ENCODE data around the gene HMX1. TPM values are rescaled to one million over a fixed set of nuclear protein-coding genes. Genes with fewer than 3 reads are reported as not detected.

The HMX1 gene
- not detected for total RNA-seq

DNA sequence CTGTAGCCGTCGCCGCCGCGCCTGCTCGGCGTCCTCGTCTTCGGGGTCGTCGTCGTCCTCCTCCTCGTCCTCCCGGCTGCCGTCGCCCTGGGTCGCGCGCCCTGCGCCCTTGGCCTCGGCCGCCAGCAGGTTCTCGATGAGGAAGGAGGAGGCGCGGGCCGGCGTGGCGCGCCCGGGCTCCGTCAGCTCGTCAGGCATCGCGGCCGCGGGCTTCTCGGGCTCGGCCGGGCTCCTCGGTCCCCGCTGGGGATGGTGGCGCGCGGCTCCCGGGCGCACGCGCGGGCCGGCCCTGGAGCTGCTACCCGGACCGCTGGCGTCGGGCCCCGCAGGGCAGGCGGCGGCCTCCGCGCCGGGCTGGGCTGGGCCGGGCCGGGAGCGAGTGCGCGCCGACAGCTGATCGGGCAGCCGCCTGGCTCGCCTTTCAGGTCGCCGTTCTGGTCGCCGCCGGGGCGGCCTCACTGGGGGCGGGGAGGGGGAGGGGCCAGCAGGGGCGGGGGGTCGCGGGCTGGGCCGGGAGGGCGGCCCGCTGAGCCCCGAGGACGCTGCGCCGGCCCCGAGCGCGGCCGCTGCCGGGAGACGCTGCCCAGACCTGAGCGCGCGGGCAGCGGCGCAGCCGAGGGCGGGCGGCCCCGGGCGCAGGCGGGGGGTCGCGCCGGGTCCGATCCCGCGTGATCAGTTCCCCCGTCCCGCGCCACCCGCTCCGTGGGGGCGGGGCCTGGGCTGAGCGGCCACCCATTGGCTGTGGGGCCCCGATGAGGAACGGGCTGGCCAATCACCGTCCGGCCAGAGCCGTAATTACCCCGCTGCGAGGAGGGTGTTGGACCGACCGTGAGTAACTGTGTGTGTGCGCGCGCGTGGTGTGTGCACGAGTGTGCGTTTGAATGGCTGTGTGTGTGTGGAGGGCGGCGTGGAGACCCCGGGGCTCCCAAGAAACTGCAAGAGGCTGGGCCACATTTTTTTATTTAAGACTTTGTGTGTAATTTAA is at the start of gene HMX1:
Gene HMX1 (minus strand): TSS at position 423 of the 985 bp plus-strand sequence. CDS start 225 bp downstream, at position 198.
- TF ChIP-seq, protein P1, sequence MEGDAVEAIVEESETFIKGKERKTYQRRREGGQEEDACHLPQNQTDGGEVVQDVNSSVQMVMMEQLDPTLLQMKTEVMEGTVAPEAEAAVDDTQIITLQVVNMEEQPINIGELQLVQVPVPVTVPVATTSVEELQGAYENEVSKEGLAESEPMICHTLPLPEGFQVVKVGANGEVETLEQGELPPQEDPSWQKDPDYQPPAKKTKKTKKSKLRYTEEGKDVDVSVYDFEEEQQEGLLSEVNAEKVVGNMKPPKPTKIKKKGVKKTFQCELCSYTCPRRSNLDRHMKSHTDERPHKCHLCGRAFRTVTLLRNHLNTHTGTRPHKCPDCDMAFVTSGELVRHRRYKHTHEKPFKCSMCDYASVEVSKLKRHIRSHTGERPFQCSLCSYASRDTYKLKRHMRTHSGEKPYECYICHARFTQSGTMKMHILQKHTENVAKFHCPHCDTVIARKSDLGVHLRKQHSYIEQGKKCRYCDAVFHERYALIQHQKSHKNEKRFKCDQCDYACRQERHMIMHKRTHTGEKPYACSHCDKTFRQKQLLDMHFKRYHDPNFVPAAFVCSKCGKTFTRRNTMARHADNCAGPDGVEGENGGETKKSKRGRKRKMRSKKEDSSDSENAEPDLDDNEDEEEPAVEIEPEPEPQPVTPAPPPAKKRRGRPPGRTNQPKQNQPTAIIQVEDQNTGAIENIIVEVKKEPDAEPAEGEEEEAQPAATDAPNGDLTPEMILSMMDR (IDR thresholded peaks at IDR 0.05): no peak
- no peak within 1 kb of the TSS for H3K4me3 ChIP-seq
- intact Hi-C loops (cut with DNase I): no loop called here

DNA sequence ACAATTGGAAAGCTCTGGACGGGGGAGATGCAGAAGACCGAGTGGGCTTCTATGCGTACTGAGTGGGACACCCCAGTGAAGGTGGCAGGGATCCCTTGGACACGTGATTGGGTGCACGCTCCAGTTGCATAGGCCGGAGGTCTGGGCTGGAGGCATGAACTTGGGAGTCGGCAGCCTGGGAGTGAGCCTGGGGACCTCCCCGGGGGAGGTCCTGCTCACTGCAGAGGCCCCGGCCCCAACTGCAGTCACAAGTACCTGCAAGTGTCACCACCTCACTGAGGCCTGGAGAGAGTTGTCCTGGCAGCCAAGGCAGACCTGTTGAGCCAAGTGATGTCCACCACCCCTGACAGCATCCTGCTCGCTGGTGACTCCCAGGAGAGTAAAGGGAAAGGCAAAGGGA is 49.3 kb upstream of the HMX1 start:
- TF ChIP-seq, protein P1 (IDR thresholded peaks at IDR 0.05): no peak
- DNase-seq: peak; percentile 12
- Histone ChIP-seq H3K9me3 (no peaks in the 10 kb centered on the region), H3K36me3 (no peaks in the 10 kb centered on the region), H3K27me3 (no peaks in the 10 kb centered on the region), H3K4me1 (no peaks in the 10 kb centered on the region), H3K27ac (no peak overlapping the region), H3K9ac (ENCODE audit: low read depth in 2 of 2, low read length in 2 of 2) (no peak overlapping the region), H3K4me3 (no peak overlapping the region)
- intact Hi-C loops (cut with DNase I): no loop called here

More for the DNA sequence above, at the start of gene HMX1:
- Histone ChIP-seq H3K36me3 (no peaks in the 10 kb centered on the region), H3K27me3 (peaks cover 58% of the 10 kb centered on the region), H3K9ac (ENCODE audit: low read depth in 2 of 2, low read length in 2 of 2) (no peak within 1 kb of the TSS), H3K27ac (no peak within 1 kb of the TSS), H3K4me1 (no peaks in the 10 kb centered on the region), H3K9me3 (no peaks in the 10 kb centered on the region)
- DNase-seq: no peak

DNA sequence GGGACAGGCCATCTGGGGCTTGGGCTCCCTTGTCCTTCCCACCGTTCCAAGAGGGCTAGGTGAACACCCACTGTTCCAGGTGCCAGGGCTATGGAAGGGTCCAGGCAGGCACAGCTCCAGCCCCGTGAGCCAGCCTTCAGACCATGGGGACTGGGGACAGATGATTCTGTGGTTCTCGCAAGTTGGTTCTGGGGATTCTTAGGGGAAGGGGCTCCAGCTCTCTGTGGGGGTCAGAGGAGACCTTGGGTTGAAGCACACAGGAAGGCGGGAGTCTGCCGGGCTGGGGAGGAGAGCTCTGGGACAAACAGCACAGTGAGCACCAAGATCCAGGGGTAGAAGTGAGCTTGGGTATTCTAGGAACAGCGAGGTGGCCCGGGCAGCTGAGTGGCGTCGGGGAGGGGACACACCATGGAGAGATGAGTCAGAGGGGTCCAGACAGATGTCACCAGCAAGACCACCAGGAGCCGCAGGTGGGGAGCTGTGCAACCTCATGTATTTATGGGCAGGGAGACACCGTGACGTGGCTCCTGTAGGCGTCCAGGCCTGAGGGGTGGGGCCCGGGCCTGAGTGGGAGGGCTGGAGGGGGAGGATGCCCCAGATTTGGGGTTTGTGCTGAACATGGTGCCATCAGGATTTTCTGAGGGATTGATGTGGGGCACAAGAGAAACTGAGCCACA is 48.8 kb upstream of the HMX1 start:
- H3K27me3 ChIP-seq: no peaks in the 10 kb centered on the region
- H3K36me3 ChIP-seq: no peaks in the 10 kb centered on the region
- no peaks in the 10 kb centered on the region for H3K4me1 ChIP-seq
- no peaks in the 10 kb centered on the region for H3K9me3 ChIP-seq
- no peak overlapping the region for H3K9ac ChIP-seq (ENCODE audit: low read depth in 2 of 2, low read length in 2 of 2)
- TF ChIP-seq, protein P1 (IDR thresholded peaks at IDR 0.05): no peak
- intact Hi-C loops (cut with DNase I): no loop called here
- peak; percentile 6 for DNase-seq
- no peak overlapping the region for H3K27ac ChIP-seq
- no peak overlapping the region for H3K4me3 ChIP-seq

DNA sequence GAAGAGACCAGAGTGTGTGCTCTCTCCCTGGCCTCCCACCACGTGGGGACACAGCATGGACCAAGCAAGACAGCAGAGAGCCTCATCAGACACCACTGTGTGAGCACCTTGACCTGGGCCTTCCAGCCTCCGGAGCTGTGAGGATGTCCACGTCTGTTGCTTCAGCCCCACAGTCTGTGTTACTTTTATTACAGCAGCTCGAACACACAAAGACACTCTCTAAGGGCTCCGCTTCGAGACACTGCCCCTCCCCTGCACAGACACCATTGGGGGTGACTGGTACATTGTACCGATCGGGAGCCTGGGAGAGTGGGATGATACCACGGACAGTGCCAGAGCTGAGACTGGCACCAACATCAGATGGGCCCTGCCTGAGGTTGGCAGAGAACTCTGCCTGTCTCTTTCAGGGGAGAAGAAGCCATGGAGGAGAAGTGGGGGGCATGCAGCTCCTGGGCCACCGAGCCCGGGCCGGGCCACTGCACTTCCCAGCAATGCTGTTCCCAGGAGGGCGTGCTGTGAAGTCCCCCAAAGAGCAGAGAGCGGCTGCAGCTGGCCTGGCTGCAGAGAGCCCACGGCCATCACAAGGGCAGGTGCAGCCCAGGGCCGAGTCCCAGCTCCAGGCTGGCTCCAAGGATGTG is 48.1 kb upstream of the HMX1 start:
- no peaks in the 10 kb centered on the region for H3K27me3 ChIP-seq
- intact Hi-C loops (cut with DNase I): no loop called here

More for the DNA sequence above, 48.1 kb upstream of the HMX1 start:
- no peak for DNase-seq
- no peaks in the 10 kb centered on the region for H3K4me1 ChIP-seq
- no peak overlapping the region for H3K27ac ChIP-seq
- no peak overlapping the region for H3K4me3 ChIP-seq
- H3K9ac ChIP-seq (ENCODE audit: low read depth in 2 of 2, low read length in 2 of 2): no peak overlapping the region
- H3K9me3 ChIP-seq: no peaks in the 10 kb centered on the region
- TF ChIP-seq, protein P1 (IDR thresholded peaks at IDR 0.05): no peak
- H3K36me3 ChIP-seq: no peaks in the 10 kb centered on the region

All from colonic mucosa (tissue), 4 donors.